NCI-H510A (cell line): Measurements from ENCODE around the gene TMEM117.
"Not testable (repeated sequence)": the region's sequence is repeated elsewhere in the genome, so short reads cannot be mapped to it uniquely, and the experiment has no call there.

ENCODE experiments used
- DNase-seq: peaks from one replicate; lab custom pipeline; 2025; lab: John Stamatoyannopoulos, UW

TMEM117 gene

DNA sequence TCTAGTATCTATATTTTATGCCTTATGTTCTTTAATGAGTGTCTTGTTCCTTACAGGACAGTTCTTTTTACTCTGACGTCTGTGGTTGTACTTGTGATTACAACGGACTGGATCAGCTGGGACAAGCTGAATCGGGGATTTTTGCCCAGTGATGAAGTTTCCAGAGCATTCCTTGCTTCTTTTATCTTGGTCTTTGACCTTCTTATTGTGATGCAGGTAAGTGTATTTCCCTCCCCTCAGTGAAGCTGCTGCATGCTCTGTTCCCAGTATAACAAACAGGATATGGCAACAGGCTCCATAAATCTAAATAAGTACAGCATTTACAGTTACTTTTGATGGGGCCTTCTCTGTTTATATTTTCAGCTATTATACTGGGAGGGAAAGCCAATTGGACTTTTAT lies 463.6 kb downstream of the TMEM117 start:
- DNase-seq: no peak

- DNase-seq: no peak
Measured at GRCh38 chr12:44307506-44308168, 471.8 kb downstream of the TMEM117 start.

DNA sequence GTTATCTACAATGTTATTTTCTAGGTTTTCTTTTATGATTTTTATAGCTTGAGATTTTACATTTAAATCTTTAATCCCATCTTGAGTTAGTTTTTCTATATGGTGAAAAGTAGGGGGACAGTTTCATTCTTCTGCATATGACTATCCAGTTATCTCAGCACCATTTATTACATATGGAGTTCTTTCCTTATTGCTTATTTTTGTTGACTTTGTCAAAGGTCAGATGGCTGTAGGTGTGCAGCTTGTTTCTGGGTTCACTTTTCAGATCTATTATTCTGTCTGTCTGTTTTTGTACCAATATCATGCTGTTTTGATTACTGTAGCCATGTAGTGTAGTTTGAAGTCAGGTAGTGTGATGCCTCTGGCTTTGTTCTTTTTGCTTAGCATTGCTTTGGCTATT lies 477.3 kb downstream of the TMEM117 start:
- no peak for DNase-seq

DNA sequence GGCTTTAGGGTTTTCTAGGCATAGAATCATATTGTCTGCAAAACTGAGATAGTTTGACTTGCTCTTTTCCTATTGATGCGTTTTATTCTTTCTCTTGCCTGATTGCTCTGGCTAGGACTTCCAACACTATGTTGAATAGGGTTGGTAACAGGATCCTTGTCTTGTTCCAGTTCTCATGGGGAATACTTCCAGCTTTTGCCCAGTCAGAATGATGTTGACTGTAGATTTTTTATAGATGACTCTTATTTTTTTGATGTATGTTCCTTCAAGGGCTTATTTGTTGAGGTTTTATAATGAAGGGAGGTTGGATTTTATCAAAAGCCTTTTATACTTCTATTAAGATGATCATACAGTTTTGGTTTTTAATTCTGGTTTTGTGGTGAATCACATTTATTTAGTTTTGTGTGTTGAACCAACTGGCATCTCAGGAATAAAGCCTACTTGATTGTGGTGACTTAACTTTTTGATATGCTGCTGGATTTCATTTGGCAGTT lies 478.2 kb downstream of the TMEM117 start:
- DNase-seq: no peak

- DNase-seq: no peak
Measured at GRCh38 chr12:44317651-44318126, 481.8 kb downstream of the TMEM117 start.

GRCh38 chr12:44331269-44331668 lies 495.4 kb downstream of the TMEM117 start:
- no peak for DNase-seq

DNA sequence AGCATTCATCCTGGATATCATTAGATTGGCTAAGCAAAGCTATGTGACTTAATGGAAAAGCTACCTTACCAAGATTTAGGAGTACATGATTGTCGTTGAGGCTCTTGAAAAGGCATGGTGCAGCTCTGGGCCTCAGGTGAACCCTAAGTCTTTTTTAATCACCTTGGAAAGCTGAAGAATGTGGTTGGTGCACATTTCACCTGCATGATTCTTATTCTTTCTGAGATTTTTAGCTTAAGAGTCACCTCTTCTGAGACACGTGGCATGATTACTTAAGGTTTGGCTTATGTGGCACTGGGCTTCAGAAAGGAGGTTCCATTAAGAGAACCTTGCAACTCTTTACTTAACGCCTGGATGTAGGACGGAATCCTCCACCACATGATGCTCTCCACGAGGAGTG lies 498.5 kb downstream of the TMEM117 start:
- DNase-seq: no peak

DNA sequence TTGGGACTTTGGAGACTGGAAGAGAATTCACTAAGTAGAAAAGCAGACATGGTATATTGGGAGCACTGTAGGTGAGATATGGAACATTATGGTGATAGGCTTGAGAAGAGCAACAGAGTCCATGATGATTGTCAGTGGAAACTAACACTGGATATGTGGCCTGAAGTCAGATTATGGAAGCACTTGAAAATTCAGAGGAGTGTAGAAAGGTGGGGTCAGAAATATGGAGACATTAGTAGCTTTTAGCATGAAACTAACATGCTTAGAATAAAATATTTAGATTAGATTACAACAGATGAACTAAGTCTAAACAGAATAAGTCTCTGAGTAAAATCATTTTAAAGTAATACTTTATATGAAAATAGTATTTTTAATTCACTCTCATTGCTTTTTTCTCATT lies 499.1 kb downstream of the TMEM117 start:
- DNase-seq: no peak

DNA sequence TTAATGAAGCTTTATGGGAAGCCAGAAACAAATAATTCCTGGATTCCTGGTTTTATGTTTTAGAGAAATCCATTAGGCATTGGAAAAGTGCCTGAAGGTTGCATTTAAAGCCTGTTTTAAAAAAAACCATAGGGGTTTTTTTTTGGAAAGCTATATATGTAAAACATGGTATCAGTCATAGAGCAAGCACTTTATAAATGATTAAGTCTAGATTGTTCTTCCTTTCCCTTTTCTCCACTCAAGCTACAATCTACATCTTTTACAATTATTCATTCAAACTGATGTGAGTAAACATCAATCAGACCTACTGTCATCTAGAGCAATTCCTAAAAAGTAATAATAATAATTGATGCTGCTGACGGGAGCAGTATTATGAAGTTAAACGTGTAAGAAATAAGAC lies 500.7 kb downstream of the TMEM117 start:
- no peak for DNase-seq

DNA sequence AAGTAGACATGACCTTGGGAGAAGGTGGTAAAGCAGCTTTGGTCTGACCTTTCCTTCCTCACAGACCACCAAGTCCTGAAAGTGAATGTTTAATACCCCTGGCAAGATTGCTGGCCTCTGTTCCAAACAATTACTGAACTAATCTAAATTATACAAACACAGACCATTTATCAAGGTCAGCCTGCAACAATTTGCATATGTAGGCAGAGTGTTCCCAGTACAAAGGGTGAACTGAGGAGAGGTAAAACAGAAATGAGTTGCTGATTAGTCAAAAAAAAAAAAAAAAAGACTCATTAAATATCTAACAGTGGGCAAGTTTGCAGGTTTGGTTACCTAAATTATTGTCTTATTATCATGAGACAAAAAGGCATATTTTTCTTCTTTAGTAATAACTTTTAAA lies 506.5 kb downstream of the TMEM117 start:
- no peak for DNase-seq

DNA sequence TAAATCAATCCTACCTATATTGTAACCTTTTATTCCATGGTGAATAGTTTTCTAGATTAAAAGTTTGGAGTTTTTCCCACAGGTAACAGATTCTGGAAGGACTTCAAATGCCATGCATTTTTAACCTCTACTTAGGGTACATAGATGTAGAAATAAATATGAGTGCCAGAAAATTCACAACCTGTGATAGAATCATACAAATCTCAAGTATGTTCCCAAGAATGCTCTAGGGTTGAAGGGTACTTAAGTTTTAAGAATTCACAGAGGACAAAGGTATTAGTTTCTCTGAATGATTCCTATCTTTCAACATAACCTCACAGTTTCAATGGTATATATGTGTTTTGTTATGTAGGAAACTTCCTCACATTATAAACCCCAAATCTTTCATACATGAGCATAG lies 511.3 kb downstream of the TMEM117 start:
- DNase-seq: no peak

- DNase-seq: no peak
Measured at GRCh38 chr12:44357494-44357893, 521.6 kb downstream of the TMEM117 start.

GRCh38 chr12:44358636-44359035 lies 522.8 kb downstream of the TMEM117 start:
- no peak for DNase-seq

GRCh38 chr12:44362947-44363346 lies 527.1 kb downstream of the TMEM117 start:
- no peak for DNase-seq

DNA sequence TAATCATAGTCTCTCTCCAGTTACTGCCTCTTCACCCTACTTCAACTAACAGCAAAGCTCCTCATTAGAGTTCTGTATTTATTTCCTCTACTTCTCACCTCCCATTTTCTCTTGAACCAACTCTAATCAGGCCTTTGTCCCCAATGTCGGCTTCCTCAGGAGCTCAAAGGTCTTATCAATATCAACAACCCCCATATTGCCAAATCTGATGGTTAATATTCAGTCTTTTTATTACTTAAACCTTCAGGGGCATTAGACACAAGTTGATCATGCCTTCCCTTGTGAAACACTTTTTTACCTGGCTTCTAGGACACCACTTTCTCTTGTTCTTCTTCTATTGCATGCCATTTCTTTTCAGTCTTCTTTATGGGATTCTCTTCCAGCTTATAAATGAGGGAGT lies 531.3 kb downstream of the TMEM117 start:
- no peak for DNase-seq

GRCh38 chr12:44367916-44368315 lies 532.0 kb downstream of the TMEM117 start:
- no peak for DNase-seq

- DNase-seq: no peak
Measured at GRCh38 chr12:44369998-44370397, 534.1 kb downstream of the TMEM117 start.

GRCh38 chr12:44370982-44371381 lies 535.1 kb downstream of the TMEM117 start:
- no peak for DNase-seq

- no peak for DNase-seq
Measured at GRCh38 chr12:44372259-44372658, 536.4 kb downstream of the TMEM117 start.

DNA sequence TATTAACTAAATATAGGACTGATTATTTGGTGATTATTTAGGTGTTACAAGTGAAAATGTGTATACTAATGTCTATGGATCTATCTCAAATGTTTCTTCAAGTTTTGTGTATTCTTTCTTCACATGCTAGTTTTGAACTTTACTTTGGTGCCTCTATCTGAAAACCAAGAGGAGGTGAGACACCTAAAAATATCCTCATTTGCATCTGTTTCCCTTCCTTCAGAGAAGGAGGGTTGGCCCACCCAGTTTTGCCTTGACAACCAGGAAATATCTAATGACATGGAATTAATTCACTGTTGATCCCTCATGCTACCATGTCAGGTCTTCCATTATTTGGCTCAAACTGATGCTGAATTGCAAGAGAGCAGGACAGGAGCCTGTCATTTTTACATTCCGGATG lies 539.8 kb downstream of the TMEM117 start:
- no peak for DNase-seq

GRCh38 chr12:44377443-44378187 lies 541.7 kb downstream of the TMEM117 start:
- no peak for DNase-seq

- not testable (repeated sequence) for DNase-seq
Measured at GRCh38 chr12:44379113-44379512, 543.2 kb downstream of the TMEM117 start.

- DNase-seq: no peak
Measured at GRCh38 chr12:44379831-44380230, 544.0 kb downstream of the TMEM117 start.
